ENCODE results near the gene C6orf163. TPM values are rescaled to one million over a fixed set of nuclear protein-coding genes. Genes with fewer than 3 reads are reported as not detected.

Gene C6orf163
- total and polyA plus RNA-seq, 2 of the 4 experiments (the other 2 are of a cell fraction): 0.55 to 0.90 TPM

DNA sequence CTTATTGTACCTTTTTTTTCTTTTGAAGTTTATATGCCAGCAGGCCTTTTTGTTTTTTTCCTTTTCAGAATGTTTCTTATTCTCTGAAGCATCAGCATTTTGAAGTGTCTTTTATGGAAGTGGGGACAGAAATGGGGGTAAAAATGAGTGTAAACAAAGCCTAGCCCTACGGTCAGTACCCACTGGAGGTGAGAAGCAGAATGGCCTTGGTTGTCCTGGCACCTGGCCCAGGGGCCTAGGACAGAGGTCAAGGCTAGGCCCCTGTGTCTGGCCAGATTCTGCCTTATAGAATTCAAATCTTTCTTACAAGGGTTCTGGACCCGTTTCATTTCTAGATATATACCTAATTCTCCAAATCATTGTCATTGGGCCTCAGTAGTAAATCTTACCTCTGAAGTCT lies 3.5 kb upstream of the C6orf163 start:
- Histone ChIP-seq H3K36me3 (ENCODE audit: control insufficient read depth, insufficient read depth, low read length) (no peaks in the 10 kb centered on the region), H4K8ac (ENCODE audit: low read depth in 2 of 2, low read length in 2 of 2) (no peak overlapping the region), H2AK5ac (ENCODE audit: low read depth, low read length) (no peak overlapping the region), H3K14ac (replicated peaks; ENCODE audit: low read depth, low read length) (no peak overlapping the region), H3K79me1 (ENCODE audit: low read depth in 1 of 2, low read length in 2 of 2) (peaks cover 3 to 9% of the 10 kb centered on the region in 2 experiments; a peak in 2 of 4 replicates), H3K27ac (ENCODE audit: insufficient read depth, low read length) (no peak overlapping the region), H3K4me1 (ENCODE audit: control insufficient read depth, insufficient read depth, low read length) (no peaks in the 10 kb centered on the region), H3K4ac (ENCODE audit: low read depth, low read length) (no peak overlapping the region), H2BK20ac (ENCODE audit: low read depth, low read length) (no peak overlapping the region), H3K56ac (ENCODE audit: extremely low read depth, insufficient read depth, low read length) (no peak overlapping the region), H2AFZ (replicated peaks; ENCODE audit: low read length, poor library complexity) (no peak overlapping the region), H3K4me2 (ENCODE audit: low read depth, low read length) (no peak overlapping the region), H3K23ac (ENCODE audit: low read depth, low read length) (no peak overlapping the region), H2BK15ac (ENCODE audit: low read depth, low read length) (no peak overlapping the region), H3K4me3 (ENCODE audit: insufficient read depth, low read depth, low read length) (no peak overlapping the region), H2BK120ac (ENCODE audit: low read depth, low read length) (no peak overlapping the region), H3K9me3 (ENCODE audit: control insufficient read depth, insufficient read depth, low read length) (no peaks in the 10 kb centered on the region), H3K27me3 (ENCODE audit: control insufficient read depth, insufficient read depth, low read length) (no peaks in the 10 kb centered on the region), H4K20me1 (ENCODE audit: insufficient read depth, low read length) (no peaks in the 10 kb centered on the region), H2AK9ac (replicated peaks; ENCODE audit: low read depth, low read length, poor library complexity) (no peak overlapping the region), H4K5ac (ENCODE audit: low read depth, low read length) (no peak overlapping the region), H3K18ac (ENCODE audit: low read depth, low read length) (no peak overlapping the region), H2BK5ac (ENCODE audit: low read depth, low read length, poor library complexity, severe bottlenecking) (no peak overlapping the region), H4K91ac (ENCODE audit: insufficient read depth, low read depth, low read length) (no peak overlapping the region), H3K9me1 (ENCODE audit: insufficient read depth, low read length) (no peaks in the 10 kb centered on the region), H3K9ac (ENCODE audit: low read depth, low read length) (no peak overlapping the region)
- ChIA-PET POLR2A (ENCODE audit: unreplicated experiment) (no interaction called here), CTCF (no interaction called here)
- dilution Hi-C loops (cut with HindIII; ENCODE audit: low sequenced_read_pairs, unreplicated experiment): no loop called here
- ATAC-seq (ENCODE audit: low read depth) (no peak), DNase-seq (no peak)
- intact Hi-C loops (cut with micrococcal nuclease): no loop called here
- in situ Hi-C loops (cut with MboI; ENCODE audit: low sequenced_read_pairs): no loop called here
- WGBS, 2 experiments (ENCODE audit: extremely low coverage in 2 of 2, insufficient read length in 1 of 2): no CpG with 5 or more reads among the region's 2 CpGs
- no peak for TF ChIP-seq RFX5 (IDR thresholded peaks at IDR 0.05; ENCODE audit: low read depth, low read length)
- TF ChIP-seq, protein P1, sequence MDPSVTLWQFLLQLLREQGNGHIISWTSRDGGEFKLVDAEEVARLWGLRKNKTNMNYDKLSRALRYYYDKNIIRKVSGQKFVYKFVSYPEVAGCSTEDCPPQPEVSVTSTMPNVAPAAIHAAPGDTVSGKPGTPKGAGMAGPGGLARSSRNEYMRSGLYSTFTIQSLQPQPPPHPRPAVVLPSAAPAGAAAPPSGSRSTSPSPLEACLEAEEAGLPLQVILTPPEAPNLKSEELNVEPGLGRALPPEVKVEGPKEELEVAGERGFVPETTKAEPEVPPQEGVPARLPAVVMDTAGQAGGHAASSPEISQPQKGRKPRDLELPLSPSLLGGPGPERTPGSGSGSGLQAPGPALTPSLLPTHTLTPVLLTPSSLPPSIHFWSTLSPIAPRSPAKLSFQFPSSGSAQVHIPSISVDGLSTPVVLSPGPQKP (IDR thresholded peaks at IDR 0.05; ENCODE audit: borderline replicate concordance, low read depth, low read length): no peak
- no peak for TF ChIP-seq RCOR1 (IDR thresholded peaks at IDR 0.05; ENCODE audit: insufficient replicate concordance, low read length)
- TF ChIP-seq, protein P2, sequence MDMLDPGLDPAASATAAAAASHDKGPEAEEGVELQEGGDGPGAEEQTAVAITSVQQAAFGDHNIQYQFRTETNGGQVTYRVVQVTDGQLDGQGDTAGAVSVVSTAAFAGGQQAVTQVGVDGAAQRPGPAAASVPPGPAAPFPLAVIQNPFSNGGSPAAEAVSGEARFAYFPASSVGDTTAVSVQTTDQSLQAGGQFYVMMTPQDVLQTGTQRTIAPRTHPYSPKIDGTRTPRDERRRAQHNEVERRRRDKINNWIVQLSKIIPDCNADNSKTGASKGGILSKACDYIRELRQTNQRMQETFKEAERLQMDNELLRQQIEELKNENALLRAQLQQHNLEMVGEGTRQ (IDR thresholded peaks at IDR 0.05; ENCODE audit: low read depth, low read length): no peak
- TF ChIP-seq BHLHE40 (IDR thresholded peaks at IDR 0.05; ENCODE audit: low read depth, low read length): no peak
- TF ChIP-seq CHD1 (IDR thresholded peaks at IDR 0.05; ENCODE audit: low read depth, low read length): no peak
- no peak for TF ChIP-seq SMC3 (IDR thresholded peaks at IDR 0.05; ENCODE audit: low read depth, low read length)
- no peak for TF ChIP-seq MAFK (IDR thresholded peaks at IDR 0.05; ENCODE audit: low read depth, low read length)
- TF ChIP-seq CEBPB (IDR thresholded peaks at IDR 0.05; ENCODE audit: low read depth, low read length): no peak
- TF ChIP-seq RAD21 (IDR thresholded peaks at IDR 0.05; ENCODE audit: low read length): no peak
- no peak for TF ChIP-seq MXI1 (IDR thresholded peaks at IDR 0.05; ENCODE audit: borderline replicate concordance, low read depth, low read length)
- TF ChIP-seq MAZ (IDR thresholded peaks at IDR 0.05; ENCODE audit: borderline replicate concordance, low read depth, low read length): no peak
- no peak for TF ChIP-seq POLR2A (IDR thresholded peaks at IDR 0.05; ENCODE audit: low read depth, low read length)
- no peak for TF ChIP-seq NFE2L2 (IDR thresholded peaks at IDR 0.05; ENCODE audit: low read depth, low read length)
- BruUV-seq (replicated peaks): no TSS peak

Measured in IMR-90 (cell line).